DMS79 treated with DMSO at 0.1 percent for 48 hours (cell line): Measurements from ENCODE around the gene DEPDC4.

Experiments
- DNase-seq: peaks from one replicate; lab custom pipeline; 2025; lab: John Stamatoyannopoulos, UW

The DEPDC4 gene

DNA sequence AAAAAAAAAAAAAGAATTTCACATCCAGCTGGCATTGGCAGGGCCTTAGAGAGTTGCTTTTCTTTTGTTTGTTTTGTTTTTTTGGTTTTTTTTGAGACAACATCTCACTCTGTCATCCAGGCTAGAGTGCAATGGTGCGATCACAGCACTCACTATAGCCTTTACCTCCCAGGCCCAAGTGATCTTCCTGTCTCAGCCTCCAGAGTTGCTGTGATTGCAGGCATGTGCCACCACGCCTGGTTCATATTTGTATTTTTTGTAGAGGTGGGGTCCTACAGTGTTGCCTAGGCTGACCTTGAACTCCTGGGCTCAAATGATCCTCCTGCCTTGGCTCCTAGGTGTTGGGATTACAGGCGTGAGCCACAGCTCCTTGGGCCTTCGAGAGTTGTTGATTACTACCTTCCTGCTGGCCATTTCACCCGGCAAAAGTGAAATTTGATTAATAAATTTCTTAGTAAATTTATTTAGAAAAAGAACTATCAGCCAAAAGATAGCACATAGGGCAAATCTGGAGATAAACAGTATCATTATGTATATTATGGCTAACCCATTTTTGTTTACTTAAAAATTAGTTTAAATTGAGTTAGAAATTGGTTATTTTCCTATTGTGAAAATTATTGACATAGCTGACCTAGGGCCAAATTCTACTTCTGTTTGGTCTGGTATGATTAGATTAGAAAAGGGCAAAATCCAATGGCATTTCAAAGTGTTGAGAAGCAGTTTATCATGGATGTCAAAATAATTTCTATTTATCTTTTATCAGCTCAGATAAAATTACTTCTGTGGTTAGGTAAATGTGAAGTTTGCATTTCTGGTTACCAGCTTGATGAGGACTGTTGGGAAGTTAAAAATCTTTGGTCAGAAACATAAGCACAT is 53.6 kb downstream of the DEPDC4 start:
- no peak for DNase-seq

- DNase-seq: no peak
These were observed 55.2 kb downstream of the DEPDC4 start for GRCh38 chr12:100211698-100212097.

GRCh38 chr12:100208834-100209233 is 58.0 kb downstream of the DEPDC4 start:
- no peak for DNase-seq

- DNase-seq: no peak
These were observed 59.6 kb downstream of the DEPDC4 start for GRCh38 chr12:100207311-100207710.

GRCh38 chr12:100201604-100202423 is 65.1 kb downstream of the DEPDC4 start:
- no peak for DNase-seq

GRCh38 chr12:100200463-100201181 is 66.3 kb downstream of the DEPDC4 start, which contains the start of gene ACTR6:
TSS of gene ACTR6 (plus strand) at chr12:100200815. CDS start at chr12:100200852, 37 bp downstream.
- peak; percentile 96 for DNase-seq

GRCh38 chr12:100199347-100200149 is 67.3 kb downstream of the DEPDC4 start:
- peak; percentile 49 for DNase-seq

GRCh38 chr12:100199023-100199346 is 67.9 kb downstream of the DEPDC4 start:
- peak; percentile 33 for DNase-seq

GRCh38 chr12:100197486-100197885 is 69.4 kb downstream of the DEPDC4 start:
- no peak for DNase-seq

DNA sequence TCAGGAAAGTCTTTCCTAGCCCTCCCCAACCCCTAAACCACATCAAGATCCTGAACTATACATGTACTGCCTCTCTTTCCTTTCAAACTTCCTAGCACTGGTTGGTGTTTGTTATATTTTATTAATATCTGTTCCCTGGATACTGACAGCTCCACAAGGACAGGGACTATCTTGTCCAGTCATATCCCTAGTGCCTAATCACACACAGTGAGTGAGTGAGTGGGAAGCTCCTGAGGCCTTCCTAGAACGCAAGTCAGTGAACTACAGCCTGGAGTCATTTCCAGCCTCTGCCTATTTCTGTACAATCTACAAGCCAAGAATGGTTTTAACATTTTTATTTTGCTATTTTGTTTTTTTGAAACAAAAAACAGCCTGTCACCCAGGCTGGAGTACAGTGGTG is 73.8 kb downstream of the DEPDC4 start:
- no peak for DNase-seq
